Activated T-cell treated with anti-CD3 and anti-CD28 coated beads for 4 hours (primary cell): ENCODE measurements around the gene FOXE3.

Source experiments
- DNase-seq: peaks from one replicate; pipeline ENCODE4 v3.0.0-alpha.2; 2020

FOXE3 gene

DNA sequence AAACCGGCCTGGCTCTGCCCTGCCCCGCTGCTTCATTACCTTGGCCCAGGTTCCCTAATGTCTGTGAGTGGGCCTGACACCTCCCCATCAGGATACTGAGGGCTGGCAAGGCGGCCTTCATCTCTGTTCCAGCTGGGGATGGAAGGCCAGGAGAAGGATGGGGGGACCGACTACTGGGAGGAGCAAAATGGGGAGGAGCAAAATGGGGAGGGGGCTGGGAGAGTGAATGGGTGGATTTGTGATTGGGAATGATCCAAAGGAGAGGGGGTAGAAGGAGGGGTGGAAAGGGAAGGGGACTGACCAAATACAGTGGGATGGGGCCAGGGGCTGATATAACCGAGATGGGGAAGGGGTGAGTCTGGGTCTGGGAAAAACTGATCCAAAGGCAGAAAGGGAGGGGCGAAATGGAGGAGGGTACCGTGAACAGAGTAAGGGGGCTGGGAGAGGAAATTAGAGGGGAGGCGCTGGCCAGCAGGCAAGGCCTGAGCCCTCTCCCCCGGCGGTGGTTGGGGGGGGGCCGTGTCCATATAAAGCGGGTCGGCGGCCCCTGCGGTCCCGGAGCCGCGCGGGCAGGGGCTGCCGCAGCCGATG, at the start of gene FOXE3:
FOXE3 (plus strand) TSS at position 558 of the 591 bp plus-strand sequence; CDS start at position 589, 31 bp downstream.
- DNase-seq = no peak

DNA sequence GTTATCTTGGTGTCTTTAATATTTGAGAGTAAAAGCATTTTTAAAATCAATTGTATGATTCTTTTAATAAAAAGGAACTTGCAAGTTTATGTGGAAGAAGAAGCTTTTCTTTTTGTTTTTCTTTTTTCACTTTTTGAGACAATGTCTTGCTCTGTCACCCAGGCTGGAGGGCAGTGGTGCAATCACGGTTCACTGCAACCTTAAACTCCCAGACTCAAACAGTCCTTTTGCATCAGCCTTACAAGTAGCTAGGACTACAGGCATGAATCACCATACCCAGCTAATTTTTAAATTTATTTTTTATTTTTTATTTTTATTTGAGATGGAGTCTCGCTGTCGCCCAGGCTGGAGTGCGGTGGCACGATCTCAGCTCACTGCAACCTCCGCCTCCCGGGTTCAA, 48.4 kb upstream of the FOXE3 start:
- no peak for DNase-seq

DNA sequence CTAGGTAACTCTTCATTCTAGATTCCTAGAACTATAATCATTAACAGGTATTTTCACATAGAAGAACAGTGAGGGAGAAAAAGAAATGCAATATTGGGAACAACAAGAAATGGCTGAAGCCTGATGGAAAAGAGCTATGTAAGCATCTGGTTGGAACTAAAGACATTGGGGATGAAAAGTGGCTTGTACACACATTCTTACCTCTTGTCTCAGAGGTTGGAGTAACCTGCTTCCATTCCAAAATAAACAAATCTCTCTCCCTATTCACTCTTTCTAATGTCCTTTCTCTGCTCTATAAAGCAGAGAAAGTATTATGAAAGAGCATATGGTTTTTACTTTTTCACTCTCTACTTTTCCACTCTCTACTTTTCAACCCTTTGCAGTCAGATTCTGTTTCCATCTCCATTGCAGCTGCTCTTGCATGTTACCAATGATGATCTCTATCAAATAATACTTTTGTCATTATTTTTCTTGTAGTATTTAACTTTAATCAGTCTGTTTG, 45.0 kb upstream of the FOXE3 start:
- DNase-seq = no peak

DNA sequence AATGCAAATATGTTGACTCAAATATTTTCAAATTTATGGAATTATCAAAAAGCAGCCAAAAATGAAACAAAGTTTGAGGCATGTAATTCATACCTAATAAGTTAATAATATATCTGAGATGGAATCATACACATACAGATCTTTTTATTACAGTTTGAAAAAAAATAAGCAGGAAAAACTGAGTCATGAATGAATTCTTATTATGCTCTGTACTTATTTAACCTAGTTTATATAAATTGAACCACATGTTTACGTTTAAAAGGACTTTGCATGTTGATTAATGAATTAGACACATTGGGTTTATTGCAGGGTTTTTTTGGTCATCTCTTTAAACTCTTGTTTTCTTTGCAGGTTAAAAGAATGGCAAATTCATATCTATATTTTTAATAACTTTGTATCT, 41.6 kb upstream of the FOXE3 start:
- DNase-seq = no peak

DNA sequence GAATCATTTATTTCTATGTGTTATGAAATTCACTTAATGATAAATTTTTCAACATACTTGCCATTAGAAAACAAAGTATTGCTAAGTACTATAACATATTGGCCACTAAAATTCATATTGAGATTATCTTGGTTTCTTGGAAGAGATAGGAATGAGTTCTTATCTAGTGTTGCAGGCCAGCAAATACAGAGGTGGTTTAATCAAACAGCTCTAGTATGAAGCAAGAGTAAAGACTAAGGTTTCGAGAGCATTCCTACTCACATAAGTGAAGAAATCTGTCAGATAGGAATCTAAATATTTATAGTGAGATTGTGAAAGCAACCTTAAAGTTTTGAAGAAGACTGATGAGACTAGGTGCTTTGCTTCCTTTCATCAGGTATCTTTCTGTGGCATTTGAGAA, 37.9 kb upstream of the FOXE3 start:
- DNase-seq = no peak

DNA sequence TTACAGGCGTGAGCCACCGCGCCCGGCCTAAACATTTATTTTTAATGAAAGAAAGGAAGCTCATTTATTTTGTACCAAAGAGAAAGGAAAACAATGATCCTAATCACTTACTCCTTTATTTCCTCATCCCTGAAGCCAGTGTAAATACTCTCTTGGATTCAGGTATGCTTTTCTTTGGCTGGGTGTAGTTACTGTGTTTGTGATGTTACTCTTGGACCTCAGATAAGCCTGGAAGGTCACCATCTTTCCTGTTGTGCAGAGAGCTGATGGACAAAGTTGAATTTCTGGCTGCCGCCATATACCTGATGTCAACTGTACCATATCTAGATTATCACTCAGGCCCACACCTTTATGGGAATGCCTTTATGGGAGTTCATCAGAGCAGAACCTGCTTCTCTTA, 35.4 kb upstream of the FOXE3 start:
- no peak for DNase-seq

DNA sequence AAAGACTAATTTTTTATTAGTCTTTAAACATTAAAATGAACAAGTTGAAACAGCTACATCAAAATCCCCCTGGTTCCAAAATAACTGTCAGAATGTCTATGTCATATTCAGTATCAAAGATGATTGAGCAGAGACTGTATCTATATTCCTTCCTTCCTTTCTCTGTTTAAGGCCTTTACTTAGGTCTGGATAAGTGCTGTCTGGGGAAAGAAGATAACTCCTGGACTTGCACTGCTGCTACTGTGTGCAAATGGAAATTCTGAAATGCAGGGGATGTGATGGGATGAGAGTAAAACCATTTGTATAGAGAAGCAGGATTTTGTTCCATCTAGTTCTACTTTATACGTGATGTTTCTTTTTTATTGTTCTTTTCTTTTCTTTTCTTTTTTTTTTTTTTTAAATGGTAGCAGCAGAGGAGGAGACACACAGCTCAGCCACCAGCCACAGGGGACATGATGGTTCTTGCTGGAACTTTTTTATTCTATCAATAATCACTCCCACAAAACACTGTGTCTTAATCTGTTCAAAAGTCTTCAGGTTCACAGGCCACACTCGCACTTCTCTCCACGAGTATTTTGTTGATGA, 33.6 kb upstream of the FOXE3 start:
- DNase-seq = no peak

DNA sequence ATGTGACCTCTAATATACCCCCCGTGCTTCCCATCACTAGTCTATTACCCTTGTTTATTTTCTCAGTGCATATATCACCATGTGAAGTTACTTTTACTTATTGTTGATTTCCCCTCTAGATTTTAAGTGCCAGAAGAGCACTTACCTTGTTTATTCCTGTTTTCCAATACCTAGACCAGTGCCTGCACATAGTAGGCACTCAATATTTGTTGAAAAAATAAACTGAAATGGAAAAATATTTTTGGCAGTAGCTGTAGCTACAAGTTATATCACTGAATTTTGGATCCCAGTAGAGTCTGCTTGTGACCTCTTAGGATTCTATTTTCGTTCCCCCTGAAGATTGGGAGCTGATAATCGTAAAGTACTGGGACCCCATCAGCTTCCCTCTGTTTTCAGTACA, 32.0 kb upstream of the FOXE3 start:
- no peak for DNase-seq

DNA sequence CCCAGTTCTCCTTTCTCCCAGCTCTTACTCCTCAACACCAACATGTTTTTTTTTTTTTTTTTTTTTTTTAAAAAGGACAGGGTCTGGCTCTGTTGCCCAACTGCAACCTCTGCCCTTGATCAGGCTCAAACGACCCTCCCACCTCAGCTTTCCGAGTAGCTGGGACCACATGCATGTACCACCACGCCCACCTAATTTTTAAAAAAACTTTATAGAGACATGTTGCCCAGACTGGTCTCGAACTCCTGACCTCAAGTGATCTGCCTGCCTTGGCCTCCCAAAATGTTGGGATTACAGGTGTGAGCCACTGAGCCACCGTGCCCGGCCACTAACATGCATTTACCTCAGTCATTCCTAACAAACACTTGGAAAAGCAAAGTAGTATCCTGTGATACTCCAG, 31.1 kb upstream of the FOXE3 start:
- no peak for DNase-seq

DNA sequence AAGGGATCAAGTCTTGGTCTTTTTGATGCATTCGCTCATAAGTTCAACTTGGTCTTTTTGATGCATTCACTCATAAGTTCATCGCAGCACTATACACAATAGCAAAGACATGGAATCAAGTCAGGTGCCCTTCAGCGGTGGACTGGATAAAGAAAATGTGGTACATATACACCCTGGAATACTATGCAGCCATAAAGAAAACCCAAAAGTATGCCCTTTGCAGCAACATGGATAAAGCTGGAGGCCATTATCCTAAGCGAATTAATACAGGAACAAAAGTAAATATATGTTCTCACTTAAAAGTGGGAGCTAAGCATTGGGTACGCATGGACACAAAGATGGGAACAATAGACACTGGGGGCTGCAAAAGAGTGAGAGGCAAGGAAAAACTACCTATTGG, 29.8 kb upstream of the FOXE3 start:
- DNase-seq = no peak

DNA sequence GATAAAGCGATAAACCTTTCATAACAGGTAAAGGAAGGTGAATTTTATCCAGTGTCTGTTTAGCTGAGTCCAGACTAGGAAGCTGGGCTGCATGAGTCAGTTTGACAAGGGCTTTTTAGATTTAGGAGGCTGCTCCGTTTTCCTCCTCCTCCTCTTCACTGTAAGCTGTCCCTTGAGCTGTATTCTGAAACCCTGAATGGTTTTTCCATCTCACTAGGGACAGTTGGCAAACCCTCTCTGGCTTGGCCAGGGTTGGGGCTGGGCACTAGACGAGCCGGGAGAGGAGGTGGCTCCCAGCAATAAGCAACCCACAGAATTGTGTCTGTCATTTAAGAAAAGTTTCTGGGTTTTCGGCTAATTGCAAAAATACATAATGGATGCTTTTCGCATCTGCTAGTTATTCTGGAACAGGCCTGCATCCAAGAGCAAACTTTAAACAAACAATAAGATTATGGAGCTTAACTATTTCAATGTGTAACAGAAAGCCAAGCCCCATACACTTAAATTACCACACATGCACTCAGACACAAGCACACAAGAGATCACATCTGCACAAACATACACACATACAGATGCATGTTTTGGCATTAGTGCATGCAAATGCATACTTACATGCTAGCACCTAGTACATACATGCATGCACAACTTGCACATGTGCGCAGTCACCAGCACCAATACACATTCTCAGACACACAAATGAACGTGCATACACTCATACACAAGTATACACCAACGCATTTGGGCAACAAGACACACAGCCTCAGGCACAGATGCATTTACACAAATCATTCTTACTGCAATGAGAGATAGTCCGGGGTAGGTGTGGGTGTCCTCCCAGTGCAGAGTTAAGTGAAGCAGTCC, 27.8 kb upstream of the FOXE3 start:
- DNase-seq = no peak

DNA sequence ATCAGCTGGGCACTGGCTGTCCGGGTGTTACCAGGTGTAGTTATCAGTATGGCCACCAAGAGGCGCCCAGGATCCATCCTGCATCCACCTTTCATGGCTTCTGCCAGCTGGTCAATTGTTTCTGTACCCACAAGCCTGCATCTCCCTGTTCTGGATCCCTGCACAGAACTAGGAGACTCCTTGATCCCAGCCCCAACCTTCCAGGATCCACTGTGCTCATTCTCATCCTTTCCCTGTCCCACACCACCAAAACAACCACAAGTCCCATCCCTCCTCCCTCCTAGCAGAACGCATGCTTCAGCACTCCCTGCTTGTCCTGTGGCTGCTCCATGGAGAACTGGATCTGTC, 27.2 kb upstream of the FOXE3 start:
- DNase-seq = no peak

DNA sequence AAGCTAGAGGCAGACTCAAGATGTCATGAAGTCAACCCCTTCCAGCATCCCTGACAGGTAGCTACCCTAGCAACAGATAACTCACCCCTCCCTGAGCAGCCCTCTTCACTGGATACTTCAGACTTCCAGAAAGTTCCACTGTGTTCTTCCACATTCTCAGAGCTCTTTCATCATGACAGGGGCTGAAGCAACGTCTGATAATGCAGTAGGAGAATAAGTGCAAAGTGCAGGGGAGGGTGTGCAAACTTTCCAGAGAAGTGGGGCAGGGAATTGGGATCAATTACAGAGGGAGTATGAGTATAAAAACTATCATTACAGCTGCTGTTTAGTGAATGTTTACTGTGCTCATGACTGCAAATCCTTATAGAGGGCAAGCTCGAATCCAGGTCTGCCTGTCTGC, 26.4 kb upstream of the FOXE3 start:
- DNase-seq = no peak

DNA sequence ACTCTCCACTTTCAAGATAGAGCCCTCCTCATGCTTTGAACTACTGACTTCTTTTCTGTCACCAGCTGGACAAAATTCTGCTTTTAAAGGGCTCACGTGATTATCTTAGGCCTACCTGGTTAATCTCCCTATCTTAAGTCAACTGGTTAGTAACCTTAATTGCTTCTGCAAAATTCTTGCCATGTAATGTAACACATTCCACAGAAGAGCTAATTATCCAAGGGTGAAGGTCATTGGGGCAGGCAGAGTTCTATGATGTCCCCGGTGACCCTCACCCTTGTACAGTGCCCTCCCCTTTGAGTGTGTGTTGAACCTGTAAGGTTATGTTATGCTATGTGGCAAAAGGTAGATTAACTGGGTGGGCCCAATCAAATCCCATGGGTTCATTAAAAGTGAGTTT, 25.2 kb upstream of the FOXE3 start:
- DNase-seq = no peak

DNA sequence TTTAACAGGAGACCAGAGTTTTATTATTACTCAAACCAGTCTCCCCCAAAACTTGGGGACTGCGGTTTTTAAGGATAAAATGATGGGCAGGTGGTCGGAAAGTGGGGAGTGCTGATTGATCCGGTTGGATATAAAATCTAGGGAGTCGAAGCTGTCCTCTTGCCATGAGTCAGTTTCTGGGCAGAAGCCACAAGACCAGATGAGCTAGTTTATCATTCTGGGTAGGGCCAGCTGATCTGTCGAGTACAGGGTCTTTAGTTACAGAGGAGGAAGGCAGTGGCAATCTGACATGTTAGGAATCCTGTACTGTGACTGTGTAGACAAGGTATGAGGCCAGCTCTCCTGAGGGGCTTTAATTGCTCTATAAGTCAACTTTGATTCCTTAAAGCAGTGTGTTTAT, 22.9 kb upstream of the FOXE3 start:
- no peak for DNase-seq

DNA sequence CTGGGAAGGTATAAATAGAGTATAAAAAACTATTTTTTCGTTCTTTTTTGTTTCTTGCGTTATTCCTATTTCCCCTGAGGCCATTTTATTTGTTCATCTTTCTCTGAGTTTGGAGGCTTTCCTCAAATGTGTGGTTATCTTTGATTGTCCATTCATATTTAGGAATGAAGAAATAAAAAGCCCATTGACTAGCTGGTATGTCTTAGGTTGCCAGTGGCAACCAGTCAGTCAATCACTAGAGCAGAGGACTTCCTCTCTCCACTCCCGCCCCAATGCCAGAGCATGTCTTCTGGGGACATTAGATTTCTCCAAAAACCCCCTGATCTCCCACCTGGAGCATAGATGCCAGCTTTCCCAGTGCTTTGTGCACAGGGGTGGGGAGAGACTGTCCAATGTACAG, 20.7 kb upstream of the FOXE3 start:
- DNase-seq = no peak

DNA sequence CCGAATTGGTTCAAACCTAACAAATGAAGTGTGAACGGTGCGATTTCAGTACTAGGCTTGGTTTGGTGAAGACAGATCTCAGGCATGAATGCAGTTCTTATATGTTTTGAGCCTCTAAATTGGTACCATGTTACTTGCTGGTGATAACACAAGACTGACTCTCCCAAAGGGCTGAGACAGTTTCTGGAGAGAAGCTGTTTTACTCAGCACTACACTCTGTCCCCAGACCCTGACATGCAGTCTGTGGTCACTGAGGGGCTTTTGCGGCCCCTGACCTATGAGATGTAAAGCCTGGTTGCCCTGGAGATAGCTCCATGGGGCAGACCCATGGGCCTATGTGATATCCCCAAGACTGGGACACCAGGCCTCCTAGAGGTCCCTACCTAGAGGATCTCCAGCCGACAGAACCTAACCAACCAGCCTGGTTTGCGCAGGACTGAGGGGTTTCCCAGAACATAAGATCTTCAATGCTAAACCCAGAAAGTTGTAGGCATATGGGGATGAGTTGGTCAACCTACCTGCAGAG, 19.4 kb upstream of the FOXE3 start:
- DNase-seq = no peak

DNA sequence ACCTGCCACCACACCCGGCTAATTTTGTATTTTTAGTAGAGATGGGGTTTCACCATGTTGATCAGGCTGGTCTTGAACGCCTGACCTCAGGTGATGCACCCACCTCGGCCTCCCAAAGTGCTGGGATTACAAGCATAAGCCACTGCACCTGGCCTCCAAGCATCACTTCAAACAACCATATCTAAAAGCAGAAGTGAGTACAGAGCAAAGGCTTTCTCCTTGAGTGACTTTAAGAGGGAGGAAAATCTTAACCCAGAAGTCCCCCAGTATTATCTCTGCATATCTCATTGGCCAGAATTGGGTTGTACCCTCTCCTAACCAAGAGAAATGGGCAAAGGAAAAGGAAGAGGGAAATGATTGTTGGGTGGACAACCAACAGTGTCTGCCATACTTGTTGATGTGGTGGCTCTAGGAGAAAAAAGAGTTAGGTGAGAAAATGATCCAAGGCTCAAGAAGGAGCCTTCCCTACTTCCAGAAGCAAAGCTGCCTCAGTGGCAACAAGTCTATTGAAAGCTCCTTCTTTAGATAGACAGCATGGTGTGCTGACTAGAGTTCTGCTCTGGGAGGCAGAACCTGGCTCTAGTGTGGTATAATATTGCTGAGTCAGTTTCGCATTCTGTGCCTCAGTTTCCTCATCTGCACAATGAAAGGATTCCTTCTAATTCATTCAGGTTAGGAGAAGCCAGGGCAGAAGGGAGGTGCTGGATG, 16.8 kb upstream of the FOXE3 start:
- DNase-seq = no peak

DNA sequence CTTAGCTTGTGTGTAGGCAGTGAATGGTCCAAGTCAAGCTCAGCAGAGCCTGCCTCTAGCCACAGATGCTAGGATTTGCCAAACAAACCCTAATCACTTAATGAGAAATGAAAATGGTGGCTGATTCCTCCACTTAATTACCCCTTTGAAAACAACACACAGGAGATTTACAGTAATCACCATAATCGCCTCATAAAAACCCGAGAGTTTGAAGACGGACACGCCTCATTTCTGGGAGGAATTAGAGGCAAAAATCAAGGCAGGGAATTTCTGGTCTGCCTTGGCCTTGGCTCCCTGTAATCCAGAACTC, 16.3 kb upstream of the FOXE3 start:
- no peak for DNase-seq

DNA sequence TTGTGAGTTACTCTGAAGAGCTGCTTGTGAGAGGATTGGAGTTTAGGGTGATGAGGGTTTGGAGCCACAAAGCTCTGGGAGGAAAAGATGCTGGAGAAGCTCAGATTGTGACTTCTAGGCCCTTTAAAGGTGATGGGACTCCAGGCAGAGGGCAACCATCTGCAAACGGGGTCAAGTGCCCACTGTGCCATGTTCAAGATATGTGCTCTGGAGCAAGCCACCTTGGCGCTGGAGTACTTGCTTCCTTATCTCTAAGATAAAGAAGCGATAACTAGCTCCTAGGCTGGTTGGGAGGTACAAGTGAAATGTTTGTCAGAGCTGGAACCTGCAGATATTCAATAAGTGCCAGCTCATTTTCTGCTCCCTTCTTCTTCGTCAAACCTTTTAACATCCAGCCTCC, 14.3 kb upstream of the FOXE3 start:
- DNase-seq = no peak

DNA sequence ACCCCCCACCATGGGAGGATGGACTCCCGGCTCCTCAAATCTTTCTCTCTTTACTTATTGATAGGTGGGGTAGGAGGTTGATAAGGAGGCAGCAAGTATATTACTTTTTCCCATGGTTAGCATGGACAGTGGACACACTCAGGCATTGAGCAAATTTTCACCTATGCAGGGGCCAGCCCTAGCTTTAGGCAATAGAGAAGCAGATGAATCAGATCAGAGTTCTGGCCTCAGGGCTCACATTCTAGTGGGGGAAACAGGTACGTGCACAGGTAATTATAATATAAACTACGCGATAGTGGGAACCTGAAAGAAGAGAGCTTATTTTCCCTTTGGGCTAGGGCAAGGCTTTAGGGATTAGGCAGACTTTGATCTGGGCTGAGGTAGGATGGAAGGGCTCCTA, 13.5 kb upstream of the FOXE3 start:
- DNase-seq = no peak

DNA sequence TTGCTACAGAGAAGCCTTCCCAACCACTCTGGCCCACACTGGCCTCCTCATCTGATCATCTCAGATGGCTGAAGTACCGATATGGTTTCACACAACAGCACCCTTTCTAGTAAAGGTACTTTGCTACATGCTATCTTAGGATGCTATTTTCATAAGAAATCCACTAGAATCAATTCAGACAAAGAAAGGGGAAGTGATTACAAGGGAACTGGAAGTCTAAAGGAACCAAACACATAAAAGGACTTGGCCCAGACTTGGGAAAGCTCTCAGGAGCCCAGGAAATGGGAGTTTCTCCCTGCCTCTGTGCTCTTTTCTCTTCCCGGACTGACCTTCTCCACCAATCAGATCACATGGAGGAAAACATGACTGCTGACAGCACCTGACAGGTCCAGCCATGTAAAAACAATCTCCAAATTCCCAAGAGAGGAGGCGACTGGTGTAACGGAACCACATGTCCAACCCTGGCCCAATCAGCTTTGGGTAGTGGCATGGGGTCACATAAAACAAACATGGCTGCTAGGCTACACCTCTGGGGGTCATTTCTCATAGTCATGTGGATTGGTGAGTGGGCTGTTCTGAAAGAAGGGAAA, 12.7 kb upstream of the FOXE3 start:
- no peak for DNase-seq

DNA sequence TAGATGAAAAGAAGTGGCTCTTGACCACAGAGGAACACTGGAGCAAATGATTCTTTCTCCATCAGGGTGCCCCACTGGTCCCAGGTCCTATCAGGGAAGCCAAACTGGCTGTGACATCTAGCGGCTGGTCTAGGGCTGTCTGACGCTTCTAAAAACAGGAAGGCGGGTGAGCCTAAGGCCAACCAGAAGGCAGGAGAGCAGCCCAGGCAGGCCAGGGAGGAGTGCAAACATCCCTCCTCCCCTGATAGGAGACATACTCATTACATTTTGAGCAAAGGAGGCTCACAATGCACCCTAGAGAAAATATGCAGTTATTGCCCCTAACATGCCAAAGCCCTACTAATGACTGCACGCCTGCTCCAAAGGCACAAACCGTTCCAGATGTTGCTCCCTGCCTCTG, 10.4 kb upstream of the FOXE3 start:
- DNase-seq = no peak
